CD4-positive, CD25-positive, alpha-beta regulatory T cell (primary cell): Measurements from ENCODE around the gene RAD23B. TPM values are rescaled to one million over a fixed set of nuclear protein-coding genes. Genes with fewer than 3 reads are reported as not detected.

Experiments
- ATAC-seq, 2 donors: fragments of 150-1000 bp; cut with Tn5 transposase; one replicate each; pipeline ENCODE4 v1.10.0; 2021; ENCODE audit warnings: low read depth in 2 of 2, moderate number of reproducible peaks in 2 of 2, moderate library complexity in 1 of 2
- DNase-seq, 3 donors: peaks; one replicate each; pipeline versions ENCODE4 v3.0.0 to v3.0.0-alpha.2; 2012 to 2022; ENCODE audit warnings: mixed read lengths in 1 of 3
- H3K27ac ChIP-seq: one replicate; pipeline ENCODE4 v1.7.0; 2013; ENCODE audit warnings: mild to moderate bottlenecking, low read length; ENCODE audit not compliant: insufficient read depth, poor library complexity, severe bottlenecking
- H3K27me3 ChIP-seq: one replicate; pipeline ENCODE4 v1.7.0; 2013; ENCODE audit warnings: low read length; ENCODE audit not compliant: control insufficient read depth, insufficient read depth
- H3K36me3 ChIP-seq: one replicate; pipeline ENCODE4 v1.7.0; 2013; ENCODE audit warnings: mild to moderate bottlenecking, low read length, moderate library complexity; ENCODE audit not compliant: control insufficient read depth, insufficient read depth
- H3K4me1 ChIP-seq: 2 replicates; pipeline ENCODE4 v1.7.0; 2013; ENCODE audit warnings: mild to moderate bottlenecking, low read length; ENCODE audit not compliant: insufficient read depth, control insufficient read depth, poor library complexity, severe bottlenecking
- H3K4me3 ChIP-seq: one replicate; pipeline ENCODE4 v1.7.0; 2013; ENCODE audit warnings: low read depth, mild to moderate bottlenecking, low read length, moderate library complexity
- H3K9me3 ChIP-seq, 2 experiments: 1 replicate in 1 of 2; 2 replicates in 1 of 2; pipeline ENCODE4 v1.7.0; 2013; ENCODE audit warnings: low read length in 2 of 2, mild to moderate bottlenecking in 1 of 2, moderate library complexity in 1 of 2; ENCODE audit not compliant: control insufficient read depth in 2 of 2
- H3K27ac Mint-ChIP-seq, 3 donors: one replicate each; pipeline ENCODE4 v1.8.0; 2020 to 2022; ENCODE audit warnings: mild to moderate bottlenecking in 3 of 3, mixed read lengths in 3 of 3, moderate library complexity in 2 of 3
- H3K27me3 Mint-ChIP-seq: one replicate; pipeline ENCODE4 v1.8.0; 2022; ENCODE audit warnings: mild to moderate bottlenecking, mixed read lengths
- H3K36me3 Mint-ChIP-seq: one replicate; pipeline ENCODE4 v1.8.0; 2020; ENCODE audit warnings: mixed read lengths
- H3K4me1 Mint-ChIP-seq, 4 donors: one replicate each; pipeline ENCODE4 v1.8.0; 2020 to 2022; ENCODE audit warnings: mixed read lengths in 4 of 4, mild to moderate bottlenecking in 1 of 4
- H3K4me3 Mint-ChIP-seq, 4 donors: one replicate each; pipeline ENCODE4 v1.8.0; 2020 to 2022; ENCODE audit warnings: mild to moderate bottlenecking in 4 of 4, mixed read lengths in 4 of 4, moderate library complexity in 3 of 4
- H3K9me3 Mint-ChIP-seq, 7 donors: one replicate each; pipeline ENCODE4 v1.8.0; 2020 to 2022; ENCODE audit warnings: mixed read lengths in 7 of 7, mild to moderate bottlenecking in 3 of 7, moderate library complexity in 2 of 7
- polyA plus RNA-seq, 4 donors: library from polyadenylated mRNA; unstranded; fragments of 300-500 nt; fragmentation: Illumina TruSeq; gene quantifications; one replicate each; pipeline ENCODE4 v1.2.3, GENCODE V29; 2021
- total RNA-seq: library from RNA; stranded (reverse); gene quantifications from one replicate; pipeline ENCODE4 v1.2.3, GENCODE V29; 2022

RAD23B gene
- total and polyA plus RNA-seq, 5 donors from 2014 or later: 8.9 to 65.4 (median 17.9) TPM

DNA sequence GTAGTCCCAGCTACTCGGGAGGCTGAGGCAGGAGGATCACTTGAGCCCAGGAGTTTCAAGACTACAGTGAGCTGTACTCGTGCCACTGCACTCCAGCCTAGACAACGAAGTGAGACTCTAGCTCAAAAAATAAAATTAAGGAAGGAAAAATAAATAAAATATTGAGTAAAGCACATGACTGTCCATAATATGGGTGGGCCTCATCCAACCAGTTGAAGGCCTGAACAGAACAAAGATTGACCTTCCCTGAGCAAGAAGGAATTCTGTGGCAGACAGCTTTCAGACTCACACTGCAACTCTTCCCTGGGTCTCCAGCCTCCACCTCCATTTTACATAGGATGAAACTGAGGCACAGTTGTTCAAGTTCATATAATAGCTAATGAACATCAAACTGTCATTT is 72.3 kb downstream of the RAD23B start:
- H3K27me3 Mint-ChIP-seq: peaks cover 17% of the 10 kb centered on the region
- H3K4me3 Mint-ChIP-seq: no peak overlapping the region
- ATAC-seq (no peak), DNase-seq (no peak)
- Histone ChIP-seq H3K27me3 (peaks cover 2% of the 10 kb centered on the region), H3K27ac (no peak overlapping the region), H3K4me1 (no peaks in the 10 kb centered on the region), H3K9me3 (no peaks in the 10 kb centered on the region), H3K4me3 (no peak overlapping the region), H3K36me3 (no peaks in the 10 kb centered on the region)
- peaks cover 0 to 2% (median 0%) of the 10 kb centered on the region in 4 donors for H3K4me1 Mint-ChIP-seq
- H3K36me3 Mint-ChIP-seq: no peaks in the 10 kb centered on the region
- no peak overlapping the region for H3K27ac Mint-ChIP-seq
- peaks cover 0 to 2% (median 0%) of the 10 kb centered on the region in 7 donors for H3K9me3 Mint-ChIP-seq

DNA sequence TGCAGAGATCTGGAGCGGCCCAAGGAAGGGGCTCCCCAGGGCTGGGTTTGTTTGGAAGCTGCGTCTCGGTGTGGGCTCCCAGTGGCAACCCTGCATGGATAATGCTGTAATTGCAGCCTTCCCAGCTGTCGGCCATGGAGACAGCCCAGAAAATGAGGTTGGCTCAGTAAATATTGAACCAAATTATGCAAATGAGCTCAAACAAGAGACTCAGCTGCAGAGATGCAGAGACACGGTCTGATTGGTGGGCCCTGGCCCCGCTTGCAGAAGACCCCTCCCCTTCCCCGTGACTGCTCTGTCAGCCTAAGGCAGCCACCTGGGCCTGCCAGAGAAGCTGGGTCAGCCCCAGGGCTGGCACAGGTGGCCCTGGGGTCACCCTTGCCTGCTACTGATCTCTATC is 75.9 kb downstream of the RAD23B start:
- Mint-ChIP-seq H3K4me3 (no peak overlapping the region), H3K4me1 (peaks cover 0 to 4% (median 0%) of the 10 kb centered on the region in 4 donors), H3K9me3 (no peaks in the 10 kb centered on the region), H3K27me3 (peaks cover 6% of the 10 kb centered on the region), H3K27ac (no peak overlapping the region), H3K36me3 (no peaks in the 10 kb centered on the region)
- H3K4me3 ChIP-seq: no peak overlapping the region
- no peaks in the 10 kb centered on the region for H3K27me3 ChIP-seq
- H3K36me3 ChIP-seq: no peaks in the 10 kb centered on the region
- H3K4me1 ChIP-seq: no peaks in the 10 kb centered on the region
- no peak for DNase-seq
- no peaks in the 10 kb centered on the region for H3K9me3 ChIP-seq
- H3K27ac ChIP-seq: no peak overlapping the region
- ATAC-seq: no peak

DNA sequence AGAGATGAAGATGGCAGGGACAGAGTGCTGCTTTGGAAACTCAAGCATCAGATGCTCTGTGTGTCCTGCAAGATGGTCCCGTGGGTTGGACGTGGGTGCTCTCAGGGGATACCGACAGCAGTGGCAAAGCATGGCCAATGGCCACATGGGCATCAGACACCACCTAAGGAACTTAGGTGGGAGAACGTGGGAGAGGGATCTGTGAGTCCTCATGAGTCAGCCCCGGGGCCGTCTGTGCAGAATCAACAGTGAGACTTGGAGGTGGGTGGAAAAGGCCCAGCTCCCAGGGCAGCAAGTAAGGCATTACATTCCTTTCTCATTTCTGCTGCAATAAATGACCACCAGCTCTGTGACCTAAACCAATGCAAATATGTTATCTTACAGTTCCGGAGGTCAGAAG is 77.0 kb downstream of the RAD23B start:
- DNase-seq (no peak), ATAC-seq (no peak)
- H3K27ac Mint-ChIP-seq: no peak overlapping the region

DNA sequence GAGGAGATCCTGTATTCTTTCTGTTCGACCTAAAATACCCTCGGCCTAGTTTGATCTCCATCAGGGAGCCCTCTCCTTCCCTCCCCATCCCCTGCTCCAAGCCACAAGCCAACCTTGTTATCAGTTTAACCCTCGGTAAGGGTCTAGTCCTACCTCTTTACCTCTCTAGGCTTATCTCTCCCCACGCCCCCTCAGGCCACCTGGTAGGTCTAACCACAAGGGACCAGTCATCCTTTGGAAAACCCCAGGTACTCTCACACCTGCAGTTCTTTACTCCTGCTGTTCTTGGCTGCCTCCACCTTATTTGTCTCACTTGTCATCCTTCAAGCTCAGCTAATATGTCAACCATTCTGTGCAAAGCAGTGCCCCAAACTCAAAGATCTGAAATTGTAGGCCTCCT is 78.7 kb downstream of the RAD23B start:
- H3K9me3 Mint-ChIP-seq: no peaks in the 10 kb centered on the region
- H3K27me3 Mint-ChIP-seq: peaks cover 7% of the 10 kb centered on the region
- H3K4me3 Mint-ChIP-seq: no peak overlapping the region
- H3K27ac Mint-ChIP-seq: no peak overlapping the region
- DNase-seq (no peak), ATAC-seq (no peak)
- Histone ChIP-seq H3K4me1 (no peaks in the 10 kb centered on the region), H3K36me3 (no peaks in the 10 kb centered on the region), H3K9me3 (no peaks in the 10 kb centered on the region), H3K27ac (no peak overlapping the region), H3K4me3 (no peak overlapping the region), H3K27me3 (no peaks in the 10 kb centered on the region)
- no peaks in the 10 kb centered on the region for H3K36me3 Mint-ChIP-seq
- H3K4me1 Mint-ChIP-seq: peaks cover 0 to 4% (median 0%) of the 10 kb centered on the region in 4 donors

More for the DNA sequence above, 77.0 kb downstream of the RAD23B start:
- H3K4me3 Mint-ChIP-seq: no peak overlapping the region
- H3K27ac ChIP-seq: no peak overlapping the region
- no peaks in the 10 kb centered on the region for H3K36me3 Mint-ChIP-seq
- H3K9me3 Mint-ChIP-seq: no peaks in the 10 kb centered on the region
- H3K27me3 Mint-ChIP-seq: peaks cover 7% of the 10 kb centered on the region
- no peak overlapping the region for H3K4me3 ChIP-seq
- no peaks in the 10 kb centered on the region for H3K36me3 ChIP-seq
- H3K9me3 ChIP-seq: no peaks in the 10 kb centered on the region
- peaks cover 0 to 4% (median 0%) of the 10 kb centered on the region in 4 donors for H3K4me1 Mint-ChIP-seq
- H3K27me3 ChIP-seq: no peaks in the 10 kb centered on the region
- no peaks in the 10 kb centered on the region for H3K4me1 ChIP-seq

DNA sequence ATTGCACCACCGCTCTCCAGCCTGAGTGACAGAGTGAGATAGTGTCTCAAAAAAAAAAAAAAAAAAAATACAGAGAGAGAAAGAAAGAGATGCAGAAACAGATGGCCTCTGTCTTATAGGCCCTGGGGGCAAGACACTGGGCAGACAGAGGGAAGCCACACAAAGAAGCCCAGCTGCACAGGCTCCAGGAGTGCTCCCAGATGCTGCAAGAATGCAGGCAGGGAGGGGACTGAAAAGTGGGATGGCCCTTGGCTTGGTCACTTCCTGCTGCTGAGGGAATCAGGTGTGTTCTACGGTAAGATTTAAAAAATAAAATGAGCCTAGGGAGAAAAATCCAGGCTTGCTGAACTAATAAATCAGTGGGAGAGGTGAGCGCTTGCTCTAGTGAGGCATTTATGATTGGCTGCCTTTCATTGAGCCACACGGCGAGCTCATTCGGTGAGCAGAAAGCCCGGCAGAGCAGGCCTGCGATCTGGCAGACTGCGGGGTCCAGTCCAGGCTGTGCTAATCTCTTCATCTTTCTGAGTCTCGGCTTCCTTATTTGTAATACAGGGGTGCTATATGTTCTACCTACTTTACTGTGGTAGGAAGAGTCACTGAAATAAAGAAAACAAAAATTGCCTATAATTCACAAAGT is 80.6 kb downstream of the RAD23B start:
- Histone ChIP-seq H3K4me3 (no peak overlapping the region), H3K4me1 (no peaks in the 10 kb centered on the region), H3K36me3 (no peaks in the 10 kb centered on the region), H3K9me3 (no peaks in the 10 kb centered on the region), H3K27me3 (no peaks in the 10 kb centered on the region), H3K27ac (no peak overlapping the region)
- Mint-ChIP-seq H3K9me3 (no peaks in the 10 kb centered on the region), H3K4me3 (no peak overlapping the region), H3K27me3 (peaks cover 4% of the 10 kb centered on the region), H3K4me1 (peaks cover 0 to 2% (median 0%) of the 10 kb centered on the region in 4 donors), H3K36me3 (no peaks in the 10 kb centered on the region), H3K27ac (no peak overlapping the region)
- DNase-seq (no peak), ATAC-seq (no peak)

DNA sequence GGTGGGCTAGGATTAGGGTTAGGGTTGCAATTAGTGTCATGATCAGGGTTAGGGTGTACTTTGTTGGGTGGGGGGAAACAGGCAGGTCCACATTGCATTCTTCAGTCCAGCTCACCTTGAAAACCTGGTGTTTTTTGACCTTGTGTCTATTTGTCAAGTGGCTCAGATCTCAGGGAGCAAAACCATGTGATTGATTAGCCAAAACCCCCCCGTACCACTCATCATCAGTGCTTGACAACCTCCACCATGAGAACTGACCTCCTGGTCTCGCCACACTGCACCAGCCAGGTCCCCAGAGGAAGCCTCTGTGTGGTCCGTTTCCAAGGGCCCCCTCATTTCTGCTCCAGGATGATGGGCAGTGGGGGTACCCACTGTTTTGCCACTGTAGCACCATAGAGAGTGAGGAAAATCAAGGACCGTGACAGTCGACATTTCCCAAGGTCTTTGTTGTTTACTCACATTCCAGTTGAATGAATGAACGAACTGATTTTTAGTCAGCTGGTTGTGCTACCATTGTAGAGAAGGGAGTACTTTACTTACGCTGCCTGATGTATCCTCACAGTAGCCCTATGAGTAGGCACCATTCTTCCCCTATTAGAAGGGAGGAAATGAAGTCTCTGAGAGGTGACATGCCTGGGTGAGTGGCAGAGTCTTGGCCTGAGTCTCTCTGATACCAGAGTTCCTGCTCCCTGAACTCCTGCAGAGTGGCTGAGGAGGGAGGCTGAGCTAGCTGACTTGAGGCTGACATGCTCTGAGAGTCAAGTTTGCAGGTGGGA is 84.8 kb downstream of the RAD23B start:
- no peaks in the 10 kb centered on the region for H3K9me3 Mint-ChIP-seq
- no peak for DNase-seq
- H3K36me3 Mint-ChIP-seq: no peaks in the 10 kb centered on the region
- no peak for ATAC-seq
- no peaks in the 10 kb centered on the region for H3K9me3 ChIP-seq
- H3K4me1 Mint-ChIP-seq: no peaks in the 10 kb centered on the region
- no peak overlapping the region for H3K4me3 ChIP-seq
- H3K27ac Mint-ChIP-seq: no peak overlapping the region
- H3K4me1 ChIP-seq: no peaks in the 10 kb centered on the region
- H3K27me3 Mint-ChIP-seq: peaks cover 4% of the 10 kb centered on the region
- no peak overlapping the region for H3K4me3 Mint-ChIP-seq
- H3K27ac ChIP-seq: no peak overlapping the region
- H3K27me3 ChIP-seq: no peaks in the 10 kb centered on the region
- no peaks in the 10 kb centered on the region for H3K36me3 ChIP-seq

DNA sequence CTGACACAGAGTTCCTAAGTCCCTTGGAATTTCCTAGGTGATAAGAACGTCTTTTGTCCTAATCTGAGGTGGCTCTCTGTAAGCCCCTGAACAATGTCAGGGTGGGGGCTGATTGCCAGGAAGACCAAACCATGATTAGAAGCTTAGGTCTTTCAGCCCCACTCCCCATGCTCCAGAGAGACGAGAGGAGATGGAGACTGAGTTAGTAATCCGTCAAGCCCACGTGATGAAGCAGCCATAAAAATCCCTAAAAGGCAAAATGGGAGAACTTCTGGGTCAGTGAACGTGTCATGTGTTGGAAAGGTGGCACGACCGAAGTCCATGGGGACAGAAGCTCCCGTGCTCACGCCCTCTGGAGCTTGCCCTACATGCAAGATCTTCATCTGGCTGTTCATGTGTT is 85.6 kb downstream of the RAD23B start:
- peaks cover 4% of the 10 kb centered on the region for H3K27me3 Mint-ChIP-seq
- no peak overlapping the region for H3K4me3 Mint-ChIP-seq
- H3K4me1 ChIP-seq: no peaks in the 10 kb centered on the region
- no peak overlapping the region for H3K4me3 ChIP-seq
- no peak for ATAC-seq
- H3K9me3 ChIP-seq: no peaks in the 10 kb centered on the region
- no peaks in the 10 kb centered on the region for H3K27me3 ChIP-seq
- H3K9me3 Mint-ChIP-seq: no peaks in the 10 kb centered on the region
- no peak for DNase-seq
- no peaks in the 10 kb centered on the region for H3K36me3 ChIP-seq
- no peaks in the 10 kb centered on the region for H3K4me1 Mint-ChIP-seq
- H3K36me3 Mint-ChIP-seq: no peaks in the 10 kb centered on the region
- H3K27ac Mint-ChIP-seq: no peak overlapping the region
- H3K27ac ChIP-seq: no peak overlapping the region

DNA sequence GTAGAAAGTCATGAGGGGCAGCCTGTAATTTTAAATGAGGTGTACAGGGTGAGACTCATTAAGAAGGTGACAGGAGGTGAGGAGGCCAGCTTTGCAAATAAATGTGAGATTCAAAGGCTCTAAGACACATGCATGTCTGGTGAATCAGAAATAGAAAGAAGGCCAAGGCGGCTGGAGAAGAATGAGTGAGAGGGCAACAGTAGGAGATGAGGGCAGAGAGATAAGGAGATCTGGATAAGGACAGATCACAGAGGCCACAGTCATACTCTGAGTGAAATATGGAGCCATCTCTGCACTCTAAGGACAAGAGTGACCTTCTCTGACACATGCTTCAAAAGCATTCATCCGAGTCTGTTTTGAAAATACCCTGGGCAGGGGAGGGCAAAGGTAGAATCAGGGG is 90.7 kb downstream of the RAD23B start:
- Histone ChIP-seq H3K4me1 (no peaks in the 10 kb centered on the region), H3K9me3 (no peaks in the 10 kb centered on the region), H3K4me3 (no peak overlapping the region), H3K27ac (no peak overlapping the region), H3K36me3 (no peaks in the 10 kb centered on the region), H3K27me3 (no peaks in the 10 kb centered on the region)
- no peak overlapping the region for H3K4me3 Mint-ChIP-seq
- no peak for ATAC-seq
- no peaks in the 10 kb centered on the region for H3K27me3 Mint-ChIP-seq
- no peak overlapping the region for H3K27ac Mint-ChIP-seq
- no peaks in the 10 kb centered on the region for H3K36me3 Mint-ChIP-seq
- H3K9me3 Mint-ChIP-seq: no peaks in the 10 kb centered on the region
- no peaks in the 10 kb centered on the region for H3K4me1 Mint-ChIP-seq
- no peak for DNase-seq
